GM12878 (cell line): ENCODE data around the gene PDE10A. TPM values are rescaled to one million over a fixed set of nuclear protein-coding genes. Genes with fewer than 3 reads are reported as not detected.

Experiments
- ATAC-seq: fragments of 200-7000 bp; cut with Tn5 transposase; 3 replicates; pipeline ENCODE4 v1.9.1; 2020; ENCODE audit warnings: mild to moderate bottlenecking, moderate library complexity
- BruUV-seq: library from RNA; stranded (reverse); fragments of 400-500 nt; replicated peaks from 2 replicates; lab custom pipeline; 2021; lab: Mats Ljungman, UMichigan
- CTCF ChIA-PET: fragments of 300-600 bp; sonication (Branson Sonifier 250); formaldehyde crosslinking; extraction: SDS; loops from one replicate; lab custom pipeline; 2021; ENCODE audit warnings: inconsistent platforms; lab: Yijun Ruan, JAX
- POLR2A ChIA-PET: fragments of 350-600 bp; formaldehyde crosslinking; extraction: SDS; loops from one replicate; lab custom pipeline; 2021; ENCODE audit warnings: inconsistent platforms; lab: Charles Lee
- RAD21 ChIA-PET: fragments of 300-600 bp; sonication (Branson Sonifier 250); formaldehyde crosslinking; loops from one replicate; lab custom pipeline; 2023; ENCODE audit warnings: antibody characterized with exemption; ENCODE audit not compliant: unreplicated experiment; lab: Charles Lee
- SMC1A ChIA-PET: fragments of 300-600 bp; sonication (Branson Sonifier 250); formaldehyde crosslinking; loops from one replicate; lab custom pipeline; 2023; ENCODE audit not compliant: unreplicated experiment, uncharacterized antibody; lab: Charles Lee
- DNase-seq: peaks from one replicate; pipeline ENCODE4 v3.0.0-alpha.2; 2011; ENCODE audit warnings: low read depth, low spot score
- FAIRE-seq: peaks from 3 replicates; lab custom pipeline; 2011; peaks lifted over from hg19 to GRCh38; lab: Jason Lieb, UNC
- H2AFZ ChIP-seq: 2 replicates; pipeline ENCODE4 v1.6.0; 2011; ENCODE audit warnings: low read depth, low read length, control low read depth; ENCODE audit not compliant: control insufficient read depth
- H3K27ac ChIP-seq: 2 replicates; pipeline ENCODE4 v1.5.1; 2011; ENCODE audit warnings: control low read depth; ENCODE audit not compliant: control insufficient read depth, insufficient read depth
- H3K27me3 ChIP-seq, 2 experiments: replicated peaks in 1 of 2; 2 replicates each; pipeline versions ENCODE4 v1.6.0 to v1.6.1; 2011; ENCODE audit warnings: low read length in 1 of 2; ENCODE audit not compliant: control insufficient read depth in 2 of 2, insufficient read depth in 2 of 2
- H3K36me3 ChIP-seq, 2 experiments: 2 replicates each; pipeline ENCODE4 v1.5.1; 2011; ENCODE audit warnings: low read length in 1 of 2; ENCODE audit not compliant: control insufficient read depth in 2 of 2, insufficient read depth in 2 of 2
- H3K4me1 ChIP-seq: 2 replicates; pipeline ENCODE4 v1.6.1; 2011; ENCODE audit warnings: mild to moderate bottlenecking, low read length, moderate library complexity, mixed read lengths; ENCODE audit not compliant: control insufficient read depth, insufficient read depth
- H3K4me2 ChIP-seq: 2 replicates; pipeline ENCODE4 v1.6.0; 2011; ENCODE audit warnings: control low read depth; ENCODE audit not compliant: control insufficient read depth, insufficient read depth
- H3K4me3 ChIP-seq: fragments of 200-600 bp; sonication (generic); 2 replicates; pipeline ENCODE4 v1.5.1; 2016
- H3K79me2 ChIP-seq: 2 replicates; pipeline ENCODE4 v1.6.0; 2011; ENCODE audit warnings: low read length; ENCODE audit not compliant: control insufficient read depth, insufficient read depth
- H3K9ac ChIP-seq: 2 replicates; pipeline ENCODE4 v1.8.0; 2011; ENCODE audit warnings: low read length, control low read depth, mixed read lengths; ENCODE audit not compliant: control insufficient read depth, insufficient read depth
- H3K9me3 ChIP-seq: replicated peaks from 3 replicates; pipeline ENCODE4 v1.5.1; 2011; ENCODE audit warnings: mild to moderate bottlenecking, low read length; ENCODE audit not compliant: control insufficient read depth, insufficient read depth
- H4K20me1 ChIP-seq: 2 replicates; pipeline ENCODE4 v1.6.0; 2011; ENCODE audit not compliant: control insufficient read depth, insufficient read depth
- BHLHE40 ChIP-seq, 2 experiments: fragments of 450-650 bp in 1 of 2; IDR thresholded peaks; 2 replicates each; pipeline ENCODE4 v1.6.1; 2011 to 2017; ENCODE audit warnings: low read depth in 2 of 2, borderline replicate concordance in 1 of 2, improper control_type of control experiment in 1 of 2, low read length in 1 of 2, mild to moderate bottlenecking in 1 of 2
- BRCA1 ChIP-seq: IDR thresholded peaks from 2 replicates; pipeline ENCODE4 v1.6.1; 2011; ENCODE audit warnings: low read depth, low read length, improper control_type of control experiment
- E2F4 ChIP-seq: IDR thresholded peaks from 2 replicates; pipeline ENCODE4 v1.6.1; 2012; ENCODE audit warnings: low read depth, low read length, improper control_type of control experiment
- EGR1 ChIP-seq, 2 experiments: IDR thresholded peaks; 1 replicate in 1 of 2; 2 replicates in 1 of 2; pipeline ENCODE4 v1.6.1; 2011 to 2012; ENCODE audit warnings: low read depth in 2 of 2, low read length in 2 of 2, borderline replicate concordance in 1 of 2, mild to moderate bottlenecking in 1 of 2, moderate library complexity in 1 of 2
- IKZF1 ChIP-seq: fragments of 450-650 bp; conservative IDR thresholded peaks from 2 replicates; pipeline ENCODE4 v1.6.1; 2017; ENCODE audit warnings: antibody characterized with exemption, mild to moderate bottlenecking
- NKRF ChIP-seq: fragments of 450-650 bp; conservative IDR thresholded peaks from 2 replicates; pipeline ENCODE4 v1.6.1; 2017; ENCODE audit warnings: mild to moderate bottlenecking, moderate library complexity
- NRF1 ChIP-seq: conservative IDR thresholded peaks from 2 replicates; pipeline ENCODE4 v1.6.1; 2011; ENCODE audit warnings: mild to moderate bottlenecking, low read depth, low read length, improper control_type of control experiment
- RAD21 ChIP-seq: IDR thresholded peaks from 2 replicates; pipeline ENCODE4 v1.6.1; 2011; ENCODE audit warnings: mild to moderate bottlenecking, low read depth, low read length, moderate library complexity; ENCODE audit not compliant: insufficient read depth
- ZBTB40 ChIP-seq: fragments of 450-650 bp; IDR thresholded peaks from 2 replicates; pipeline ENCODE4 v1.6.1; 2016; ENCODE audit warnings: mild to moderate bottlenecking, moderate library complexity, borderline replicate concordance
- whole genome bisulfite sequencing: methylation state at CpG from one replicate; pipeline ENCODE4 v1.1.6; 2016; ENCODE audit warnings: low lambda C conversion rate; ENCODE audit not compliant: insufficient replicate concordance, insufficient coverage; ENCODE audit errors: missing lambda C conversion rate; 5-methylcytosine and 5-hydroxymethylcytosine counted together
- in situ Hi-C: fragments of 300-500 bp; cut with MboI; formaldehyde crosslinking; loops from 9 replicates; pipeline ENCODE4 v1.14.3; 2018; ENCODE audit warnings: mixed read lengths
- intact Hi-C: fragments of 100-400 bp; cut with micrococcal nuclease; formaldehyde crosslinking; loops from one replicate; pipeline ENCODE4 v1.14.2; 2022; ENCODE audit not compliant: unreplicated experiment
- polyA plus RNA-seq, 11 experiments: library from polyadenylated mRNA; depleted of rRNA in 4 of 11; unstranded in 6 of 11; stranded (reverse) in 5 of 11; fragments of >200 nt; fragmentation: Nextera tagmentation in 4 of 11; fragmentation: Illumina TruSeq in 1 of 11; extraction: Ambion mirVana in 4 of 11; extraction: Trizol in 1 of 11; gene quantifications; 1 replicate in 1 of 11; 2 replicates in 10 of 11; pipeline versions ENCODE4 v1.2.1 to v1.2.3, GENCODE V29; 2011 to 2016; ENCODE audit warnings: inconsistent platforms in 2 of 11, missing spikeins in 2 of 11, low read depth in 1 of 11
- total RNA-seq, 4 experiments: library from RNA; depleted of rRNA in 3 of 4; stranded (reverse); fragments of >200 nt in 3 of 4; fragmentation: Illumina TruSeq in 1 of 4; extraction: Trizol in 1 of 4; gene quantifications; 2 replicates each; pipeline versions ENCODE4 v1.2.1 to v1.2.3, GENCODE V29; 2013 to 2021
- TF ChIP-seq, protein P1 (sequence below): IDR thresholded peaks from 2 replicates; pipeline ENCODE4 v1.6.1; 2011; ENCODE audit warnings: low read depth, low read length, improper control_type of control experiment, borderline replicate concordance

PDE10A gene
- total and polyA plus RNA-seq, 10 of the 15 experiments (the other 5 are each of a cell fraction or from before 2014, with no cell fraction given): under 0.01 to 1.3 (median 0.03) TPM; not detected in 2

- TF ChIP-seq BHLHE40 (IDR thresholded peaks at IDR 0.05; ENCODE audit: borderline replicate concordance in 1 of 2, low read depth in 2 of 2, low read length in 1 of 2) (no peak), BRCA1 (no peak), NRF1 (no peak), IKZF1 (no peak), E2F4 (no peak)
Measured at GRCh38 chr6:165469483-165469882, 193.6 kb downstream of the PDE10A start (continued).

DNA sequence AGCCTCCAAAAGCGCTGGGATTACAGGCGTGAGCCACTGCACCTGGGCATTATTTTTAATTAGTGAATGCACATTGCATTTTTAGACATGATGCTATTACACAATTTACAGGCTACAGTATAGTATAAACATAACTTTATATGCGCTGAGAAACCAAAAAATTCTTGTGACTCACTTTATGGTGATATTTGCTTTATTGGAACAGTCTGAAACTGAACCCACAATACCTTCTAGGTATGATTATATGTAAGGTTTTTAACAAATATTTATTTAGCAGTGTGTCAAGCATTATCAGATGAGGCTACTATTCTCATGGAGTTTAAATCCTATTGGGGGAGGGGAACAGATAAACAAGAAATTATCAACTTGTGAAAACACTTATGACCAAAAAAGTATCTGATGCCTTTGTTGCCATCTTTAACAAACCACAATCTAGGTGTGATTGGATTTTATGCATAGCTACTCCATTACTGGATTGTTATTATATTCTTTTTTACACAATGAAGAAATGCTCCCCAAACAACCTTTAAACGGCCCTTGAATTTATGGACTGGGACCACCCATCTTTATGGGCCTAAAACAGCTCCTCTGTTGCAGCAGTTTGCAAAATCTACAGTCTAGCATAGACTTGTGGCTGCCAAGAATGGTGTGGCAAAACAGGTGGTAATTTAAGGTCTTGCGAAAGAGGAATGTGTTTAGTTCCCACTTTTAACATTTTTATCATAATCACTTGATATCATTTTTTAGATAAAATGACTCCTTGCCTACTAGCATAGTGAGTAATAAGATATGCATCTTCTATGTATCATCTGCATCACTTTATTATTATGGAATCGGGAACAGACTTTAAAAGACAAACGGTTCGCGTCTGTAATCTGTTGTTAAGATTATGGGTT is 194.5 kb downstream of the PDE10A start:
- RAD21 ChIA-PET: no interaction called here

More for the DNA sequence above, 194.5 kb downstream of the PDE10A start:
- ChIA-PET CTCF (no interaction called here), POLR2A (no interaction called here), SMC1A (no interaction called here)
- Histone ChIP-seq H3K9me3 (no peaks in the 10 kb centered on the region), H3K4me1 (no peaks in the 10 kb centered on the region), H3K79me2 (no peaks in the 10 kb centered on the region), H3K4me3 (no peak overlapping the region), H3K36me3 (no peaks in the 10 kb centered on the region), H3K4me2 (no peak overlapping the region), H2AFZ (no peak overlapping the region), H3K27ac (no peak overlapping the region), H3K27me3 (no peaks in the 10 kb centered on the region), H3K9ac (no peak overlapping the region), H4K20me1 (no peaks in the 10 kb centered on the region)
- BruUV-seq: no TSS peak
- DNase-seq: no peak
- FAIRE-seq: no peak
- in situ Hi-C loops (no loop called here), intact Hi-C loops (no loop called here)
- no peak for TF ChIP-seq RAD21
- no peak for TF ChIP-seq EGR1 (IDR thresholded peaks at IDR 0.05; ENCODE audit: borderline replicate concordance in 1 of 2, low read depth in 2 of 2, low read length in 2 of 2)
- no peak for TF ChIP-seq ZBTB40
- TF ChIP-seq, protein P1, sequence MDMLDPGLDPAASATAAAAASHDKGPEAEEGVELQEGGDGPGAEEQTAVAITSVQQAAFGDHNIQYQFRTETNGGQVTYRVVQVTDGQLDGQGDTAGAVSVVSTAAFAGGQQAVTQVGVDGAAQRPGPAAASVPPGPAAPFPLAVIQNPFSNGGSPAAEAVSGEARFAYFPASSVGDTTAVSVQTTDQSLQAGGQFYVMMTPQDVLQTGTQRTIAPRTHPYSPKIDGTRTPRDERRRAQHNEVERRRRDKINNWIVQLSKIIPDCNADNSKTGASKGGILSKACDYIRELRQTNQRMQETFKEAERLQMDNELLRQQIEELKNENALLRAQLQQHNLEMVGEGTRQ: no peak
- TF ChIP-seq NKRF: no peak
- WGBS: 67% methylated on average over 9 of the region's 9 CpGs
- ATAC-seq: no peak
